NCI-H446 (cell line): ENCODE results near the gene IDH3G.

Source experiments
- DNase-seq, 2 experiments: peaks; one replicate each; lab custom pipeline; 2025; lab: John Stamatoyannopoulos, UW

The IDH3G gene

DNA sequence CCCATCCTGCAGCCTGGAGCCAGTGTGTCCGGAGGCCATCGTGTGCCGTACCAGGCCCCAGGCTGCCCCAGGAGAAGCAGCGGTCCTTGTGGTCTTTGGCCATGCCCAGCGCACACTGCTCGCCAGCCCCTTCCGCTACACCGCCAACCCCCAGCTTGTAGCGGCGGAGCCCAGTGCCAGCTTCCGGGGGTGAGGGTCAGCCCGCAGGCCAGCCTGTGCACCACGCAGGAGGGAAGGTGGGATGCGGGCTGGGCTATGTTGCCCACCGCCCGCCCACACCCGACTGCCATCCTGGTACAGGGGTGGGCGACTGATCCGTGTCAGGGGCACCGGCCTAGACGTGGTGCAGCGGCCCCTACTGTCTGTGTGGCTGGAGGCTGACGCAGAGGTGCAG lies 21.0 kb downstream of the IDH3G start:
- DNase-seq, result no peak

DNA sequence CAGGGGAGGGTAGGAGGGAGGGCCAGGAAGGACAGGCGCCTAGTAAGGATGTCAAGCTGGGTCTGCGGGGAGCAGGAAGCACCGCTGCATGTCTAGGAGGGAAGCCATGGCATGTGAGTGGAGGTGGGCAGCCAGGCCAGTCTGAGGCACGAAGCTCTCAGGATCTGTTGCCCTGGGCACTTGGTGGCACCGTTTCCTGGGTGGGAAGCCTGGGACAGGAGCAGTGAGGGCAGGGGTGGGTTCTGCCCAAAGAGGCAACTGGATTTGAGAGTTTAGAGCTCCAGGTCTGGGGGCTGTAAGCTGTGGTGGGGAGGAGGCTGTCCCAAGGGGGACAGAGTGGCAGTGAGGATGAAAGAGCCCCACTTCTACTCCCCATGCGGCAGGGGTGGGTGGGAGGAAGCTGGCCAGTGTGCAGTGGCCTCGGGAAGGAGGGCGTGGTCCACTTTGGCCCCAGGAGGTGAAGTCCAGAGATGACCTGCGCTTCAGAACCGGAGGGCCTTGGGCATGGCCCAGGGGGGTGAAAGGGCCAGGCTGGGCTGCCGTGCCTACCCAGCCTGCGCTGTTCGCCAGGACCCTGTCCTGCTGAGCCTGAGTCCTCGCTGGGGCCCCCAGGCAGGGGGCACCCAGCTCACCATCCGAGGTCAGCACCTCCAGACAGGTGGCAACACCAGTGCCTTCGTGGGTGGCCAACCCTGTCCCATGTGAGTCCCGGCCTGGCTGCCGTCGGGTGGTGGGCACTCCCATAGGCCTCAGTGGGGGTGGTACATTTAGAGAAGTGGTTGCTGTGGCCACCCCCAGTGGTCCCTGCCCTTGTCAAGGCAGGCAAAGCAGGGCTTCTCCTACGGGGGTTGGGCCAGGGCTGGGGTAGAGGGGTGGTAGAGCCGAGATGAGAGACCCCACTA lies 21.6 kb downstream of the IDH3G start:
- DNase-seq, result no peak

- no peak for DNase-seq
Observed at GRCh38 chrX:153771415-153772315, 22.5 kb downstream of the IDH3G start.

GRCh38 chrX:153770601-153771414 lies 23.4 kb downstream of the IDH3G start:
- DNase-seq, result no peak

DNA sequence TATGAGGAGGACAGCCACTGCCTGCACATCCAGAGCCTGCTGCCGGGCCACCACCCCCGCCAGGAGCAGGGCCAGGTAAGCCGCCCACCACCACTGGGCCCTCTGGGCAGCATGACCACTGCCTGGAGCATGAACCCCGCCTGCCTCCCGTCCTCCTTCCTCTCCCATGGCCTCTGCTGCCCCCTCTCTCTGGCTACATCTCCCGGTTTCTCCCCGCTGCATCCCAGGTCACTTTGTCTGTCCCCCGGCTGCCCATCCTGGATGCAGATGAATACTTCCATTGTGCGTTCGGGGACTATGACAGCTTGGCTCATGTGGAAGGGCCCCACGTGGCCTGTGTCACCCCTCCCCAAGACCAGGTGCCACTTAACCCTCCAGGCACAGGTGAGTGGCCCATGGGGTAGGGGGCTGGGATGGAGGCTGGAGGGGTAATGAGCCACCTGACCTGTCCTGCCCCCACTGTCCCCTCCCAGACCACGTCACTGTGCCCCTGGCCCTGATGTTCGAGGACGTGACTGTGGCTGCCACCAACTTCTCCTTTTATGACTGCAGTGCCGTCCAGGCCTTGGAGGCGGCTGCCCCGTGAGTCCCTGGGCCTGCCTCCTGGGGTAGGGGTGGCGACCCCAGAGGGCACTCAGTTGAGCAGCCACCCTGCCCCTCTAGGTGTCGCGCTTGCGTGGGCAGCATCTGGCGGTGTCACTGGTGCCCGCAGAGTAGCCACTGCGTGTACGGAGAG lies 24.1 kb downstream of the IDH3G start:
- DNase-seq, result no peak

DNA sequence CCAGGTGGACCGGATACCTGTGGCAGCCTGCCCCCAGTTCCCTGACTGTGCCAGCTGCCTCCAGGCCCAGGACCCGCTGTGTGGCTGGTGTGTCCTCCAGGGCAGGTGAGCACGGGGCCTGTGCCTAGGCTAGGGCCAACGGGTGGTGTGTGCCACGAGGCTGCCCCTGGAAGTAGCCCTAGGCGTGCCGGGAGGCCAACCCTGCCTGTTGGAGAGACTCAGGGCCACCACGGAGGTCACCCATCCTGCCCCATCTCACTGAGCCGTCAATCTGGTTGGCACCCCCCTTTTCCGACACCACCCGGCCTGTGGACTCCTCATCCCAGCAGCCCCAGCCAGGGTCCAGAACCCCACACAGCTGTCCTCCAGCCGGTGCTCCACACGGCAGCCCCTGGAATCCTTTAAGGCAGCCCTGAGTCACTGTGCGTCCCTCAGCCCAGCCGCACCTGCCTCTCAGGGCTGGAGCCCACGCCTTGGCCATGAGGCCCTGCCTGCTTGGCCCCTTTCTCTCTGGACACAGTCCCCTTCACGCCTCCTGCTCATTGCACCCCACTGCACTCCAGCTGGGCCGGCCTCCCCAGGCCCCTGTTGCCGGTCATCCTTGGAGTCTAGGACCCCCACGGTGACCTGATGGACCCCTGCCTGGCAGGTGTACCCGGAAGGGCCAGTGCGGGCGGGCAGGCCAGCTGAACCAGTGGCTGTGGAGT lies 24.9 kb downstream of the IDH3G start:
- no peak for DNase-seq

DNA sequence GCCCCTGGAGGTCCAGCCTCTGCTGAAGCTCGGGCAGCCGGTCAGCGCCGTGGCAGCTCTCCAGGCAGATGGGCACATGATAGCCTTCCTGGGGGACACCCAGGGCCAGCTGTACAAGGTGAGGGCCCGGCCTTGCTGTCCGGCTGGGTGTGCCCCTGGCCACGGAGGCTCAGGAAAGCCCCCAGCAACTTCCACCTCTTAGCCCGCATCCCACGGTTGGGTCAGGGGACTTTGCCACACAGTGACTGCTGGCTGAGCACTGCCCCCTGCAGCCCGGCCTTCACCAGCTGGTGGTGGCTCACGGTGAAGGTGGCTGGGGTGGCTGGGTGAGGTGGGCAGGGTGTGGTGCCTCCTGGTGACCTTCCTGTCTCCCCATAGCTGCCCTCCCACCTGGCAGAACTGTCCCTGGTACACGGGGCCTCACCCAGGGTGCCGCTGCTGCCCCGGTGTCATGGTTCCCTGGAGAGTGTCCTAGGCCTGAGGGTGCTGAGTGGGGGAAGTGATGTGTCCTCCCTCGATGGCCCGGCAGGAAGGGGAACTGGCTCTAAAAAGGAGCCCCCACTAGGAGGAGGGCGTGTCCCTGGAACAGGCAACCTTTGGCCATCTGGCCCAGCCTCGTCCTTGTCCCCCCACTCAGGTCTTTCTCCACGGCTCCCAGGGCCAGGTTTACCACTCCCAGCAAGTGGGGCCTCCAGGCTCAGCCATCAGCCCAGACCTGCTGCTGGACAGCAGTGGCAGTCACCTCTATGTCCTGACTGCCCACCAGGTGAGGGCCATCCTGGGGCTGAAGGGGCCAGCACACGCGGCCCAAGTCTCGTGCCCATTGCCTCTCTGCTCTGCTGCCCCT lies 25.6 kb downstream of the IDH3G start:
- DNase-seq, result no peak

- DNase-seq, result no peak
Observed at GRCh38 chrX:153767674-153768055, 26.5 kb downstream of the IDH3G start.

- DNase-seq, result no peak
Observed at GRCh38 chrX:153766871-153767673, 27.1 kb downstream of the IDH3G start.

DNA sequence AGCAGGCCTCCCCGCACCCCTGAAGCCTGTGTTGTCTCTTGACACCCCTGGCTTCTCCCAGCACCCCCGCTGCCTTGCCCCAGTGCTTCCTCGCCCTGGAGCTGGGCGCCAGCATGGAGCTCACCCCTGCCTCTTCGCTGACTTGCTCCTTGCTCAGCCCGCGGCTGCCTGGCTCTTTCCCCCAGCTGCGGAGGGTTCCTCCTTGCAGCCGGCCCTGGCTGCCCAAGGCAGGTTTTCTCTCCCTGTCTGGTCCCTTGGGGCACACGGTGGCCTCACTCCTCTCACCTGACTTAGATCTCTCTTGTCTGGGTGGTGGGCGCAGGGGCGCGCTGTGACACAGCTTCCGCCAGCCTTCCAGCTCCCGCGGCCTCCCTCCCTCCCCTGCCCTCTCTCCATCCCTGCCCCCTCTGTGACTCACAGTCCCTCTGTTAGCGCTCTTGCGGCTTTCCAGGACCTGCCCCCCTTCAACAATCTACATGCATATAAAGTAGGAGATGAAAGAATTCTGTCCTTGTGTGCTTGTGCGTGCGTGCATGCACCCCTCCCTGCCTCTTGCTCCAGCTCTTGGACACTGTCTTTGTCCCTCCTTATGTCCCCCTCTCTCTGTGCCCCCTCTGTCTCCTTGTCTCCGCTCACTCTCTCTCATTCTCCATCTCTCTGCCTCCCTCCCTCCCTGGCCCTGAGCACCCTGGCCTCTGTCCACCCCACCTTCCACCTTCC lies 27.9 kb downstream of the IDH3G start:
- no peak for DNase-seq

- DNase-seq, result no peak
Observed at GRCh38 chrX:153765138-153766079, 28.8 kb downstream of the IDH3G start.

GRCh38 chrX:153764786-153765137 lies 29.4 kb downstream of the IDH3G start:
- DNase-seq, result no peak

- peak; percentile 49 to 78 for DNase-seq
Observed at GRCh38 chrX:153763989-153764755, 30.0 kb downstream of the IDH3G start, which contains the start of gene PLXNB3. TSS of gene PLXNB3 (plus strand) at chrX:153764249. CDS start at chrX:153765536, 1,287 bp downstream.

DNA sequence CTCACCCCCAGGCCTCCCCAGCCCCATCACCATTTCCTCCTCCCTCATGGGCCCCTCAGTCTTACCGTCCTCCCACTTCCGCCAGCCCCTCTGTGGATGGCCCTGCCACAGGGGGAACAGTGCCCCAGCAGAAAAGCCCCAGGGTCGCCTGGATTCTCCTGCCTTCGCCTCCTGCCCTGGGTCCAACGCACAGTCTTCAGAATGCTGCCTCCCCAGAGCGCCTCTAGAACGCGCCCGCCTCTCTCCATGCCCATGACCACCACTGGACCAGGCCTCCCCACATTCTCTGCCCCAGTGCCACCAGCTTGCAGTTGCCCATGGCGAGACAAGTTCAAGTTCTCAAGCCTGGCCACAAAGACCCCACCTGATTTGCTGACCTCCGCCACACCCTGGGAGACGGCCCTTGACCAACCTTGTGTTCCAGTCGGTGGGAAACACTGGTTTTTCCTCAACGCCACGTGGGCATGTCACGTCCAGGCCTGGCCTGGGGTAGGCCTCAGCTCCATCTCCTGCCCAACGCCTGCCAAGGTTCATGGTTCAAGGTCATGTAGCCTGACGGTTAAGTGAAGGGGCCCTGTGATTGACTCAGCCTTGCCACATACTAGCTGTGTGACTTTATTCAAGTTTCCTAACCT lies 30.8 kb downstream of the IDH3G start:
- no peak for DNase-seq

GRCh38 chrX:153762626-153763173 lies 31.5 kb downstream of the IDH3G start:
- no peak for DNase-seq

DNA sequence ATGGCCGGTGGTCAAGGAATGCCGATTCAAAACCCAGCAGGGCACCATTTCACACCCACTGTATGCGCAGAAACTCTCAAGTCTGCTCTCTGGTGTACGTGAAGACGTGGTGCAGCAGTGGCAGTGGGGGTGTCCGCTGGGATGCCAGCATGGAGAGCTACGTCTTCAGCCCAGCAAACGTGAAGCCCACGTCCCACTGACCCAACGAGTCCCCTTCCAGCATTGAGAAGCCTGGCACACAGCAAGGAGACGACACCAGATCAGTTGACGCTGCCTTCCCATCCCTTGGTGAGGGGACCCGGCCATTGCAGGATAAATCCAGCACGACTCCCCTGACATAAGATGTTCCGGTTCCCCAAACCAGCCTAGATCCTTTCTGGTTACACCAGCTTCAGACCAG lies 32.3 kb downstream of the IDH3G start:
- no peak for DNase-seq
